DMS 273 (cell line): ENCODE results near the gene THY1.
A peak's percentile ranks its signal among the peaks of the same experiment; 100 is the strongest.
"Not testable (repeated sequence)": the region's sequence is repeated elsewhere in the genome, so short reads cannot be mapped to it uniquely, and the experiment has no call there.

Experiments
- DNase-seq: peaks from one replicate; lab custom pipeline; 2025; ENCODE audit not compliant: unreplicated experiment; lab: John Stamatoyannopoulos, UW

Gene THY1

GRCh38 chr11:119419834-119420492, 3.0 kb downstream of the THY1 start:
- DNase-seq, result no peak

GRCh38 chr11:119419246-119419645, 3.7 kb downstream of the THY1 start:
- DNase-seq, result no peak

DNA sequence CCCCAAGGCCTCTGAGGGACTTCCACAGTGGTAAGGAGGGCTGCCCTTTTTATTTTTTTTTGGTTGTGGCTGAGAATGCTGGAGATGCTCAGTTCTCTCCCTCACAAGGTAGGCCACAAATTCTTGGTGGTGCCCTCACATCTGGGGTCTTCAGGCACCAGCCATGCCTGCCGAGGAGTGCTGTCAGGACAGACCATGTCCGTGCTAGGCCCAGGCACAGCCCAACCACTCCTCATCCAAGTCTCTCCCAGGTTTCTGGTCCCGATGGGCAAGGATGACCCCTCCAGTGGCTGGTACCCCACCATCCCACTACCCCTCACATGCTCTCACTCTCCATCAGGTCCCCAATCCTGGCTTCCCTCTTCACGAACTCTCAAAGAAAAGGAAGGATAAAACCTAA, 4.2 kb downstream of the THY1 start:
- DNase-seq, result no peak

- DNase-seq, result no peak
Observed at GRCh38 chr11:119417726-119418540, 5.0 kb downstream of the THY1 start.

- peak; percentile 32 for DNase-seq
Observed at GRCh38 chr11:119416606-119417580, 6.1 kb downstream of the THY1 start.

DNA sequence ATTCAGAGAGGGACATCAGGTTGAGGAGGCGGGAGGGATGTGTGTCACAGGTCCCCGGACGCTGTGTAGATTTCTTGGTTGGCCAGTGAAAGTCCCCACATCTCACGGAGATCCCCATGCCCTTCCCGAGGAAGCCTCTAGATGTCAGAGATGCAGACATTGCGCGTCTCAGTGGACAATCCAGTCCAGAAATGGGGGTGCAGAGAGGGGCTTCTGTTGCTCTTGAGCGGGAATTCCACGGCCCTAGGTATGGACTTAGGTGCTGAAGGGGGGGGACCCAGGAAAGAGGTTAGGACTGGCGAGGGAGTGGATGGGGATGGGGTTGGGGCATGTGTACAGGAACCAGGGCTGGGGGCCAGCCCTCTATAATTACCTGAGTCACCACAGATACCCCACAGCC, 7.0 kb downstream of the THY1 start:
- no peak for DNase-seq

DNA sequence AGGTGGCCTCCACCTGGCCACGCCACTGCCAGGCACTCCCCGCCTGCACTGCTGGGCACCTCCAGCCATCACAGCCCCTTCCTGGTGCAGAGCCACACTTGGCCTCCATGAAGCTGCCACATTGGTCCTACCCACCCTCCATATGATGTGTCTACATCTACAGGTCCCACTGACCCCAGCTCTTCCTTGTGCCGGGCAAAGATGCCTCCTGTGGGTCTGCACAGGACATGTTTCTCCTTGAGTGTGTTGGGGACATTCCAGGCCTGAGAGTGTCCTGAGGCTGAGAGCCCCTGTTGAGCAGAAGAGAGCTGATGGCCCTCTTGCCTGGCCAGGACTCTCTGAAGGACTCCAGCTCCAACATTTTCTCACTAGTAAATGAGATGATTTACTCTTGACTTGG, 7.5 kb downstream of the THY1 start:
- no peak for DNase-seq

GRCh38 chr11:119414734-119415133, 8.2 kb downstream of the THY1 start:
- no peak for DNase-seq

DNA sequence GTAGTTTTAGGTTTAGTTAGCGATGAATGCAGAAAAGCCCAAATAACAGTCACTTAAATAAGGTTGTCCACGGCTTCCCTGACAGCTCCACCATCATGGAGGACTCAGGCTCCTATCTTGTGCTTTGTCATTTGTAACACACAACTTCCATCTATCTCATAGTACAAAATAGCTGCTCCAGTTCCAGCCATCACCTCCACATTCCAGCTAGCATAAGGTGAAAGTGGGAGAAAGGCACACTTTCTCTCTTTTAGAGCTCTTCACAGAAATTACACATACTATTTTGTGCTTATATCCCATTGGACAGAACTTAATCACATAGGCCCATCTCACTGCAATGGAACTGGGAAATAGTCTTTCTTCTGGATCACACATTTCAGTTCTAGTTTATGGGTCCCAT, 8.7 kb downstream of the THY1 start:
- DNase-seq, result no peak

DNA sequence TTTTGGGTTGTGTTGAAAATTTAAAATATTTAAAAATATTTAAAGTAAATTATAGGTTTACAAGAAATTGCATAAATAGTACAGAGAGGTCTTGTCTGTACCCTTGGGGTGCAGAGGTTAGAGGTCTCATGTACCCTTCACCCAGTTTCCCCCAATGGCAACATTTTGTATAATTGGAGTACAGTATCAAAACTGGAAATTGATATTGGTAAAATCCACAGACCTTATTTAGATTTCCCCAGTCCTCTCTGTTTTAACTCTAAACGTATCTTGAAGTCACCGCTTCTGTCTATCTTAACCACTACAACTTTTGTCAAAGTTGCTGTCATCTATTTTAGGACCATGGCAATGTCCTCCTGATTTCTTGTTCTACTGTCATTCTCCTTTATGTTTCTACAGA, 10.9 kb downstream of the THY1 start:
- no peak for DNase-seq

GRCh38 chr11:119410501-119410900, 12.5 kb downstream of the THY1 start:
- no peak for DNase-seq

GRCh38 chr11:119409731-119410130, 13.2 kb downstream of the THY1 start:
- DNase-seq, result no peak

- no peak for DNase-seq
Observed at GRCh38 chr11:119406005-119406404, 17.0 kb downstream of the THY1 start.

DNA sequence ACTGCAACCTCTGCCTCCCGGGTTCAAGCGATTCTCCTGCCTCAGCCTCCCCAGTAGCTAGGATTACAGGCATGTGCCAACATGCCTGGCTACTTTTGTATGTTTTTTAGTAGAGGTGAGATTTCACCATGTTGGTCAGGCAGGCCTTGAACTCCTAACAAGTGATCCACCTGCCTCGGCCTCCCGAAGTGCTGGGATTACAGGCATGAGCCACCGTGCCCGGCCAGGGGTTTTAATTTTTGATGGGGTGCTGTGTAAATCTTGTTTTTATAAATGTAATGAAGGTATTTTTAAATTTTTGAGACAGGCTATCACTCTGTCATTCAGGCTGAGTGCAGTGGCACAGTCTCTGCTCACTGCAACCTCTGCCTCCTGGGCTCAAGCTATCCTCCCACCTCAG, 17.5 kb downstream of the THY1 start:
- not testable (repeated sequence) for DNase-seq

- DNase-seq, result no peak
Observed at GRCh38 chr11:119404872-119405271, 18.1 kb downstream of the THY1 start.

DNA sequence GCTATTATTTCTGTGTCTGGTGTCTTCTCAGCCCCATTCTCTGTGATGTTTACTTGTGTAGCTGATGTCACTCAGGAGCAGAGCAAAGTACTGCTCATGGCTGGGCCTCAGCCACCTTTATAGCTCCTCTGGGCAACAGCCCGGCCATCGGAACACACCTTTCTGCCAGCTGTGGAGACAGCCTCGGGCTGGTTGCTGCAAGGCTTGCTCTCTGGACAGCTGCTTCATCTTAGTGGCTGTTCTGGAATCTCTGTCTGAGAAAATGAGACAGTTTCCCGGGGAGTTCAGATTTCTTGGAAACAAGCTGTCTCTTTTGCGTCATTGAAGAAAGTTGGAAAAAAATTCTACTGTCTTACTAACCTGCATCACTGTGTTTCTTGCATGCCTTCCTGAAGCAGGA, 20.0 kb downstream of the THY1 start:
- DNase-seq, result no peak

DNA sequence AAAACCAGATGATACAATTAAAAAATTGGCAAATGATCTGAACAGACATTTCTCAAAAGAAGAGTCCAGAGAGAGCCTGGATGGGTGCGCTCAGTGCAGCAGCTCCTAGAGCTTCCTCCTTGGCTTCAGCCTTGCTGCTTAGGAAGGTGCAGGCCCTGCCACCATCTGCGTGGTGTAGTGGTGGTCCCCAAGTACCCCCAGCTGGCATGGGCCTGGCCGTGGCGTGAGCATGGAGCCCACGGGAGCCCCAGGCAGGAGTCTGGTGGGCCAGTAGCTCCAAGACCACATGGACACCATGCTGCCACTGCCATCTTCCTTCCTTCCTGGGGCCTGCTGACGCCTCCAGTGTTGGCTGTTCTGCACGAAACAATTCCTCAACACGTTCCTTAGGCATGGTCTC, 20.5 kb downstream of the THY1 start:
- DNase-seq, result no peak

- no peak for DNase-seq
Observed at GRCh38 chr11:119400860-119401259, 22.1 kb downstream of the THY1 start.

DNA sequence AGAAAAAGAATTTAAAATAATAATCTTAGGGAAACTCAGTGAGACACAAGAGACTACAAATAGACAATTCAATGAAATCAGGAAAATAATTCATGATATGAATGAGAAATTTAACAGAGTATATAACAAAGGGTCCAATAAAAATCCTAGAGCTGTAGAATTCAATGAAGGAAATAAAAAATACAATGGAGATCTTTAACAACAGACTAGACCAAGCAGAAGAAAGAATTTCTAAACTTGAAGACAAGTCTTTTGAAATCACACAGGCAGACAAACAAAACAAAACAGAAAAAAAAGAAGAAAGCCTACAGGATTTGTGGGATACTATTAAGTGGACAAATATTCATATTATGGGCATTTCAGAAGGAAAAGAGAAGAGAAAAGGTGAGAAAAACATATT, 25.2 kb downstream of the THY1 start:
- DNase-seq, result no peak

GRCh38 chr11:119396835-119397234, 26.1 kb downstream of the THY1 start:
- no peak for DNase-seq

DNA sequence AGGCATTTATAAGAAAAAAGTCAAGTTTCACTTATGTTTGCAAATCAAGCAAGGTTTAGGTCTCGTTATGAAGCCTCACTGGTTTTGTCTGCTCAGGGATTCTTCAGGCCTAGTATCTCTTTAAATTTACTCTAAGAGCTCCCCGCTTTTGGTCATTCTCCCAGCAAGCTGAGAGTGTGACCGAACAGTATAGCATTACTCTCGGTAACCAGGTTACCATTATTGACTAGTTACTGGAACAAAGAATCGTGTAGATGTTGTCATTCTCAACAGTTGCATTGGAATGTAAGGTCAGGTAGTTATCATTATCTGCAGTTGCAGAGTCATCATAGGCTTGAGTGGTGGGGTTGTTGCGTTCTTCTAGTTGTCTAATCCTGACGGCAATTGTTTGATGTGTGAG, 31.7 kb downstream of the THY1 start:
- DNase-seq, result no peak
